WTC11 (cell line): ENCODE results near the gene BEST4. TPM values are rescaled to one million over a fixed set of nuclear protein-coding genes. Genes with fewer than 3 reads are reported as not detected.

ENCODE experiments used
- ATAC-seq: fragments of 200-7000 bp; cut with Tn5 transposase; 2 replicates; pipeline ENCODE4 v1.10.0; 2021; ENCODE audit warnings: mild to moderate bottlenecking, moderate library complexity
- CTCF ChIA-PET: fragments of 300-600 bp; sonication (Branson Sonifier 250); formaldehyde crosslinking; loops from one replicate; lab custom pipeline; 2021; ENCODE audit warnings: antibody characterized with exemption; lab: Charles Lee
- POLR2A ChIA-PET: fragments of 350-600 bp; sonication (Branson Sonifier 250); formaldehyde crosslinking; loops from one replicate; lab custom pipeline; 2021; ENCODE audit warnings: antibody characterized with exemption; lab: Charles Lee
- DNase-seq: peaks from one replicate; pipeline ENCODE4 v3.0.0; 2021; ENCODE audit warnings: low spot score
- H3K27ac Mint-ChIP-seq: 2 replicates; pipeline ENCODE4 v1.8.0; 2021; ENCODE audit warnings: mixed read lengths
- H3K27me3 Mint-ChIP-seq: 2 replicates; pipeline ENCODE4 v1.8.0; 2021; ENCODE audit warnings: low read depth, mild to moderate bottlenecking, moderate library complexity, mixed read lengths
- H3K36me3 Mint-ChIP-seq: 2 replicates; pipeline ENCODE4 v1.8.0; 2021; ENCODE audit warnings: mixed read lengths
- H3K4me1 Mint-ChIP-seq: 2 replicates; pipeline ENCODE4 v1.8.0; 2022; ENCODE audit warnings: mixed read lengths
- H3K4me3 Mint-ChIP-seq: 2 replicates; pipeline ENCODE4 v1.8.0; 2021; ENCODE audit warnings: mild to moderate bottlenecking, moderate library complexity, mixed read lengths
- H3K9me3 Mint-ChIP-seq: 2 replicates; pipeline ENCODE4 v1.8.0; 2021; ENCODE audit warnings: mixed read lengths
- ATF2 ChIP-seq: sonication (generic); formaldehyde crosslinking; IDR thresholded peaks from 2 replicates; pipeline ENCODE4 v1.8.1; 2022; ENCODE audit warnings: low read depth, missing genetic modification reagents, borderline replicate concordance
- ATF6 ChIP-seq: sonication (generic); formaldehyde crosslinking; IDR thresholded peaks from 2 replicates; pipeline ENCODE4 v1.8.1; 2023; ENCODE audit warnings: mild to moderate bottlenecking, missing genetic modification reagents
- CDX4 ChIP-seq: fragments of 250-450 bp; sonication (Bioruptor Pico); IDR thresholded peaks from 2 replicates; pipeline ENCODE4 v1.9.0; 2021; ENCODE audit warnings: moderate library complexity, mild to moderate bottlenecking, inconsistent platforms, borderline replicate concordance
- CREB1 ChIP-seq: sonication (generic); formaldehyde crosslinking; IDR thresholded peaks from 2 replicates; pipeline ENCODE4 v1.8.0; 2023; ENCODE audit warnings: mild to moderate bottlenecking, missing genetic modification reagents
- GABPB1 ChIP-seq: sonication (generic); formaldehyde crosslinking; IDR thresholded peaks from 2 replicates; pipeline ENCODE4 v1.8.1; 2023; ENCODE audit warnings: mild to moderate bottlenecking, missing genetic modification reagents
- HMGA2 ChIP-seq: fragments of 250-450 bp; sonication (Bioruptor Pico); IDR thresholded peaks from 2 replicates; pipeline ENCODE4 v1.4.0; 2021; ENCODE audit warnings: mild to moderate bottlenecking, moderate library complexity
- HMGXB4 ChIP-seq: sonication (generic); formaldehyde crosslinking; IDR thresholded peaks from 2 replicates; pipeline ENCODE4 v1.8.1; 2023; ENCODE audit warnings: mild to moderate bottlenecking, moderate library complexity, missing genetic modification reagents
- IRF1 ChIP-seq: sonication (generic); formaldehyde crosslinking; IDR thresholded peaks from 2 replicates; pipeline ENCODE4 v1.8.0; 2023; ENCODE audit warnings: missing genetic modification reagents
- NR3C1 ChIP-seq: sonication (generic); formaldehyde crosslinking; conservative IDR thresholded peaks from 2 replicates; pipeline ENCODE4 v1.8.1; 2023; ENCODE audit warnings: low read depth, mild to moderate bottlenecking, missing genetic modification reagents
- OVOL2 ChIP-seq: fragments of 250-450 bp; sonication (Bioruptor Pico); IDR thresholded peaks from 2 replicates; pipeline ENCODE4 v1.9.0; 2021; ENCODE audit warnings: mild to moderate bottlenecking, borderline replicate concordance
- PREB ChIP-seq: sonication (generic); formaldehyde crosslinking; IDR thresholded peaks from 2 replicates; pipeline ENCODE4 v1.8.1; 2022; ENCODE audit warnings: mild to moderate bottlenecking, missing genetic modification reagents, moderate library complexity, borderline replicate concordance
- SMAD3 ChIP-seq: sonication (generic); formaldehyde crosslinking; IDR thresholded peaks from 2 replicates; pipeline ENCODE4 v1.8.0; 2022; ENCODE audit warnings: missing genetic modification reagents, mild to moderate bottlenecking, borderline replicate concordance
- USF1 ChIP-seq: sonication (generic); formaldehyde crosslinking; IDR thresholded peaks from 2 replicates; pipeline ENCODE4 v1.8.0; 2022; ENCODE audit warnings: mild to moderate bottlenecking, missing genetic modification reagents
- ZBTB21 ChIP-seq: sonication (generic); formaldehyde crosslinking; IDR thresholded peaks from 2 replicates; pipeline ENCODE4 v1.8.1; 2023; ENCODE audit warnings: mild to moderate bottlenecking, missing genetic modification reagents, borderline replicate concordance
- ZNF232 ChIP-seq: sonication (generic); formaldehyde crosslinking; IDR thresholded peaks from 2 replicates; pipeline ENCODE4 v1.8.0; 2022; ENCODE audit warnings: mild to moderate bottlenecking, missing genetic modification reagents
- ZNF532 ChIP-seq: fragments of 250-450 bp; sonication (Bioruptor Pico); IDR thresholded peaks from 2 replicates; pipeline ENCODE4 v1.9.0; 2021; ENCODE audit warnings: mild to moderate bottlenecking, borderline replicate concordance
- ZNF671 ChIP-seq: fragments of 250-450 bp; sonication (Bioruptor Pico); IDR thresholded peaks from 2 replicates; pipeline ENCODE4 v1.8.0; 2021; ENCODE audit warnings: mild to moderate bottlenecking
- total RNA-seq: library from RNA; stranded (reverse); gene quantifications from 3 replicates; pipeline ENCODE4 v1.2.3, GENCODE V29; 2021

The BEST4 gene
- total RNA-seq, 1 experiment from 2014 or later = 1.6 TPM

- TF ChIP-seq USF1 (CRISPR knock-in tag) (no peak), ZNF232 (CRISPR knock-in tag) (no peak), ATF6 (CRISPR knock-in tag) (no peak), CREB1 (CRISPR knock-in tag) (no peak), ZNF671 (CRISPR knock-in tag) (no peak), HMGA2 (CRISPR knock-in tag) (no peak), NR3C1 (no peak)
- TF ChIP-seq, all 79 proteins: peak for 0
Measured at GRCh38 chr1:44792736-44793502, 4.9 kb upstream of the BEST4 start (continued).

GRCh38 chr1:44790968-44791801, 3.2 kb upstream of the BEST4 start:
- TF ChIP-seq CDX4 = no peak
- no peak for TF ChIP-seq ZNF532
- TF ChIP-seq ATF2 (CRISPR knock-in tag) = no peak
- no peak for TF ChIP-seq PREB (CRISPR knock-in tag)
- TF ChIP-seq OVOL2 = no peak
- TF ChIP-seq SMAD3 = no peak
- TF ChIP-seq GABPB1 (CRISPR knock-in tag) = no peak
- TF ChIP-seq HMGXB4 (CRISPR knock-in tag) = no peak
- TF ChIP-seq IRF1 (CRISPR knock-in tag) = no peak
- TF ChIP-seq ZBTB21 = no peak
- Mint-ChIP-seq H3K27me3 (peaks cover 4% of the 10 kb centered on the region), H3K27ac (no peak overlapping the region), H3K4me3 (no peak overlapping the region), H3K4me1 (peaks cover 20% of the 10 kb centered on the region), H3K9me3 (no peaks in the 10 kb centered on the region), H3K36me3 (no peaks in the 10 kb centered on the region)
- ATAC-seq = no peak
- DNase-seq = no peak
- POLR2A ChIA-PET = interaction anchor here (1.4 to 1.5 kb wide), 2 partner anchors 9 to 22 kb away, joined by 4 read pairs; partner anchors contain the start of gene PLK3
- CTCF ChIA-PET = interaction anchor here (0.7 to 2.6 kb wide), 2 partner anchors 9 to 37 kb away, joined by 3 to 12 read pairs; partner anchors contain the start of gene PLK3
